HG03439 (cell line): ENCODE data around the gene RBM48.
A peak's percentile ranks its signal among the peaks of the same experiment; 100 is the strongest.
"Not testable (repeated sequence)": the region's sequence is repeated elsewhere in the genome, so short reads cannot be mapped to it uniquely, and the experiment has no call there.

ENCODE experiments used
- ATAC-seq: cut with Tn5 transposase; IDR thresholded peaks from one replicate; pipeline ENCODE4 v1.9.1; 2021; ENCODE audit warnings: mild to moderate bottlenecking, moderate library complexity; ENCODE audit not compliant: unreplicated experiment

Gene RBM48

DNA sequence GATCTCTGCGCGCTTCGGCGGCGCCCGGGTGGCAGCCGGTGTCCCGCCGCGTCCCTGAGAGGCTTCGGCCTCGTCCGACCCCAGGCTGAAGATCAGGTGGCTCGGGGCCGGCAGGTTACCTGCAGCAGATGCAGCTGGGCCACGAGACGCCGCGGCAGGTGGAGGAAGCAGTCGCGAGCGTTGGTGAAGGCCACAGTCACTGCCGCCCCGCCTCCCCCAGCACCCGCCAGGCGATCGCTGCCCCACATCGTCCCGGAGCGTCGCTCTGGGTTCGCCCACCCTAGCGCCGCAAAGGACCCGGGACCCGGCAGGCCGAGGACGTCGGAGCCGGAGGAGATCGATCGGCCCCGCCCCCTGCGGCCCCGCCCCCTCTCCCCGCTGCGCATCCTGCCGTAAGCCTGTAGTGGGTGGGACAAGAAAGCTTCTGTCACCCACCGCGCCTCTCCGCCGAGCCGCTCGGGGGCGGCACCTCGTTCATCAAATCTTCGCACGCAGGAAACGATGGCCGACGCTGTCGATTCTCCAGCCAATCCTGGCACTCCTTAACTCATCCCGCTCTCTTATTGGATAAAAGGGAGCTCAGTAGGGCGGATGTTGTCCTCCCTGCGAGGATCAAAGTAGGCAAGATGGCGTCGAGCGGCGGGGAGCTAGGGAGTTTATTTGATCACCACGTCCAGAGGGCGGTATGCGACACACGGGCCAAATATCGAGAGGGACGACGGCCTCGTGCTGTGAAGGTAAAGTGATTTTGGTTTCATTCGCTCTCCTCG is at the start of gene RBM48, which contains the start of gene PEX1:
Gene RBM48 (plus strand): TSS at position 608 of the 770 bp plus-strand sequence. CDS start 19 bp downstream, at position 627.
Gene PEX1 (minus strand): TSS at position 333 of the 770 bp plus-strand sequence. CDS start 85 bp downstream, at position 248.
- ATAC-seq = peak; percentile 95

DNA sequence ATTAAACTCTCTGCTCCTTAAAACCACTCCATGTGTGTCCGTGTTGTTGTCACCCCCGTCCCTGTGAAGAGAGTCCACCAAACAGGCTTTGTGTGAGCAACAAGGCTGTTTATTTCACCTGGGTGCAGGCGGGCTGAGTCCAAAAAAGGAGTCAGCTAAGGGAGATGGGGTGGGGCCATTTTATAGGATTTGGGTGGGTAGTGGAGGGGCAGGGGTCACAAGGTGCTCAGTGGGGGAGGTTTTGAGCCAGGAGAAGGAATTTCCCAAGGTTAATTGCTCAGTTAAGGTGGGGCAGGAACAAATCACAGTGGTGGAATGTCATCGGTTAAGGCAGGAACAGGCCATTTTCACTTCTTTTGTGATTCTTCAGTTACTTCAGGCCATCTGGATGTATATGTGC is 49.4 kb upstream of the RBM48 start:
- ATAC-seq = not testable (repeated sequence)

DNA sequence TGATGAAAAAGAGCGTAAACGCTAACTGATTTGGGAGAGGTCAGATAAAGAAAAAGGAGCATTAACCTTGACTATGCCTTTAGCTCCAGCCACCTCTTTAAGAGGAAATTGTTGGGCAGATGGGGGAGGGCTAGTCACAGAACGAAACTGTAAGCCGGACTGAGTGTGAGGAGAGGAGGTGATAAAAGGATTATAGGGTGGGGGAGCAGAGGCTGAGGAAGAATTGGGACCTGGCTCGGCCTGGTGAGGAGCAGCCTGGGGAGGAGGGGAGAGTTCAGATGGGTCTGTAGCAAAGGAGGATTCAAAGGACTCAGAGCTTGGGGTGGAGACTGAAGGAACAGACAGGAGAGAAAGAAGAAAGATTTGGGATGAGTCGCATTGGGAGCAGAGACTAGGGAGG is 45.0 kb upstream of the RBM48 start:
- not testable (repeated sequence) for ATAC-seq

DNA sequence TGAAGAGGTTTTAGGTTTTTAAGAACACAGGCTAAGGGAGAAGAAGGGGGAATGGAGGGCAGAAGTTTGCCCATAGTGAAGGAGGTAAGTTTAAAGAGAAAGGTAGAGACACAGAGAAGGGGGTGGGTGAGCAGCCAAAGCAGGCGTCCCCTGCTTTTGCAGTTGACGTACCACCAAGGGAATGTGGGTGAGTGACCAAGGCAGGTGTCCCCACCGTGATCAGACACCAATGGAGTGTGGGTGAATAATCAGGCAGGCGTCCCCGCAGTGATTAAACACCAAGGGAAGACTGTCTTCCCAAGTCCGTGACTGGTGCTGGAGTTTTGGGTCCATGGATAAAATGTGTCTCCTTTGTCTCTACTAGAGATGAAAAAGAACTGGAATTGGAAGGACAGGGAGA is 44.4 kb upstream of the RBM48 start:
- not testable (repeated sequence) for ATAC-seq

DNA sequence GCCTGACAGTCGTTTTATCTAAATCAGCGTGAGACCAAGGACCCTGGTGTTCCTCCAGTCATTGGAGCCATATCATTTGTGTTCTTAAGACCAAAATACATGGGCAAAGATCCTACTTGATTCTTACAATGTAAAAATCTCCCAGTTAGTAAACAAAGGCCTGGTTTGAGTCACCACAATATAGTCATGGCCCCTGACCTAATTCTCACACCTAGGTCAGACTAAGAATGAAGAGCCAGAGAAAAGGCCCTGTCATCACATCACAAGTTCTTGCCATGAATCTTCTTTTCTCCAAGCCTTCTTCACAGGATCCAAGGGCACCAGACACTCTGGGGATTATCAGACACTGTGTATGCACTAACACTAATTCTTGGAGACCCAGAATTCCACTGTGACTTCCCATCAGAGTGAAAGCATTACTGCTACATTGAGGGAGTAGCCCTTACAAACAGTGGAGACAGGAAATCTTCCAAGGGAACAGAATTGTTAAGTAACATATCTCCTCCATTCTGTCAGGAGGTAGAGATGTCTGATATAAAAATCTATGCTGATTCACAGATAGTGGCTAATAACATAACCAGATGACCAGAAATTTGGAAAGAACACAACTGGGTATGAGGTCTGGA is 43.2 kb upstream of the RBM48 start:
- ATAC-seq = no peak

DNA sequence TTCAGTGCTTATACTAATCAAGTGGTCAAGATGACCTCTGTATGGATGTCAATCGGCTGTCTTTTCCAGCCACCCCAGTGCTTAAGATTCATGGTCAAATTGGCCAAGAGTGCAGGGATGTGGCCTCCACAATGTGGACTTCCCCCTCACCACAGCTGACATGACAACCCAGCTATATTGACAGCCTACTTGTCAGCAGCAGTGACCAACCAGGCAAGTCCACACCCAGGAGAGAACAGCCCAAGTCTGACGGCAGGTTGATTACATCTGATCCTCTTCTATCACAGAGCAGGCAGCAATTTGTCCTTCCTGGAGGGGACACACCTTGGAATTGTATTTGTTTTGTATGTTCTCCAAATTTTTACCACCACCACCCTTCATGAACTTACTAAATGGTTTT is 42.6 kb upstream of the RBM48 start:
- ATAC-seq = no peak

DNA sequence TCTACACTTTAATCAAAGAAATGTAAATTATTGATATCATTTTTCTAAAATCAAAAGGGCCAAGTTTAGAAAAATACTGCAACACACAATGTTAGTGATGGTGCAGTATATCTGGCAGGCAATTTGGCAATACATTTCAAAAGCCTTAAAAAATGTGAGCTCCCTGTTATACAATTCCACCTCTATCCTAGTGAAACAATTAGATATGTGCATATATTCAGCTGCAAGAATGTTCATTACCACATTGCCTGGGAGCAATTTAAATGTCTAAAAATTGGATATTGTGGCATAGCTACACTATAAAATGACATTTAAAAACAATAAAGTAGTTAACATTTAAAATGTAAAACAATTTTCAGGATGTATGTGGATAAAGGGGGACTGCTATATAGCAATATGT is 40.8 kb upstream of the RBM48 start:
- no peak for ATAC-seq

DNA sequence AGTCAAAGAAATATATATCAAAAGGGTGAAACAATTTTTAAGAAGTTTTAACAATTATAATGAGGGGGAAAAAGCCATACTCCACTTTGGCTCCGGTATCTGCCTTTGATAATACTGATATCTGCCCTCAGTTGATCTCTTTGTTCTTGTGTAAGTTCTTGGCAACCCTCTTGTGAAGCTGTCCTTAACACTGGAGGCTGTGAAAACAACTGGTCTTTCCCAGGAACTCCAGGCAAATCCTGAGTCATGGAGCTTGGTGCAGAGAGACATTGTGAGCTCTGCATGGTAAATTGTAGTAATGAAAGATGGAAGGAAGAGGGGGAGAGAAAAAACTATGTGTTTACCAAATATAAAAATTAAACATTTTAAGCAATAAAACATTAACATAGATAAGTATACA is 39.0 kb upstream of the RBM48 start:
- ATAC-seq = no peak

DNA sequence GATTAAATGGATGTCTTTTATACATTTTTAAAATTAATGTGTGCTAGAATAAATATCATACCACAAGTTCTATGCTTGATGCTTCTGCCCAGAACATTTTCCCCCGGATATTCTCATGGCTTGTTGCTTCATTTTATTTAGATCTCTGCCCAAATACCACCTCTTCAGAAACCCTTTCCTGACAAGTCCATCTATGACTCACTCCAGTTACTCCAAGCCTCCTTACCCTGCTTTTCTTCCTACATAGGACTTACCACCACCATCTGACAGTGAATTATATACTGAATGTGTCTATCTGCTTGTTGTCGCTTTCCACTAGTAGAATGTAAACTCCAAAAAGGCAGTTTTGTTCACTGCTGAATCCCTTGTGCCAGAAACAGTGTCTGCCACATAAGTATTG is 31.7 kb upstream of the RBM48 start:
- ATAC-seq = no peak

DNA sequence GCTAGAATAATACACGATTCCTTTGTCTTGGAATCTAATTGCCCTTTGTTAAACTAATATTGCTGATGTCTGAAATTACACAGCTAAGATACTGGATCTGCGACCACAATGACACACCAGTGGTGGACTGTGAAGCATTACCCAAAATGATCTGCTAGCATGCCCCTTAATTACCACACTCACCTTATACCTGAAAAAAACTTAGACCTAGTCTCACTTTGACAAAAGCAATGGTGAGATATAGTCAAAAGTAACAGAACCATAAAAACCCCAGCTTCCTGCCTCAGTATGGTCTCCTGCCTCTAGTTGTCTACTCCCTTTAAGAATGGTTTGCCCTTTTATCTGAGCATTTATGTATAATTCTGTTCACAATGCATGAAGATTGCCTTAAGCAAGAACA is 30.0 kb upstream of the RBM48 start:
- ATAC-seq = no peak

DNA sequence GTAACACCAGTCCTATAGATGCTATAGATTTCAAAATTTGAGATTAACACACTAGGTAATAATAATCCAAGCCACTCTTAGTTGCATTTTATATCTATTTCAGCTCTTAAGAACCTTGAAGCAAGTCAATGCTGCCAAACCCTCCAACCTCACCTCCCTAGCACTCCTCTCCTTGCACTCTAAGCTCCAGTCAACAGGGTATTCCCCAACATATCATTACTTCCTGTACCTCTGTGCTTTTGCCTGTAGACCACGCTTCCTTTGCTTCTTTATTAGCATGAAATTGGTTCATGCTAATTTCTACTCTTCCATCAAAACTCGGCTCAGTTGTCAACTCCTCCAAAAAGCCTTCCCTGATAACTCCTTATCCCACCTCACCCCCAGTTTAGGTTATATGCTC is 24.8 kb upstream of the RBM48 start:
- no peak for ATAC-seq

DNA sequence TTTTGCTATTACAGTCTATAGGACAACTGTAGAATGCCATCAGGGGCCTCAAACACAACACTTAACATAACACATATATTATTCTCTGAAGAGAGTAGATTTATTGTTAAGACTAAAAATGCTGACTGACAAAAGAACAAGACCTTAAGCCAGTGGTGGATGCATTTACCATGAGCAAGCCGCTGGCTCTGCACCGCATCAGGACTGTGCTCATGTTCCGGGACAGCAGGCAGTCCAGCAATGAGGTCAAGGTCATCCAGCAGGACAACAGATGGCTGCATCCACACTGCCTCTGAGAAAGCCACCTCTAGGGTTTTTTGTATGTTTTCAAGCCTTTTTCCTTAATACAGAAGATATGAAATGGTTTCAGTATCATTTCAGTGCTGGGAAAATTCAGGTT is 24.0 kb upstream of the RBM48 start:
- ATAC-seq = no peak

DNA sequence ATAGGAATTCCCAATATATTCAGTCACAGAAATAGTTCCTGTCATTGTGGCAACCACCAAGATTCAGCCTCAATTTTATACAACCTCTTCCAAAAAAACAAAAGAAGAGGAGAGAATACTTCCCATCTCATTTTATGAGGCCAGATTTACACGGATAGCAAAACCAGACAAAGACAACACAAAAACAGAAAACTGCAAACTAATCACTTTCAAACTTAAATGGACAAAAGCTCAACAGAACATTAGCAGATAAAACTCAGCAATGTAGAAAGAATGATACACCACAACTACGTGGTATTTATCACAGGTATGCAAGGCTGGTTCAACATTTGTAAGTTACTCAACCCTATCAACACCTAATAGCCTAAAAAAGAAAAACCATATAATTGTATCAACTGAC is 22.2 kb upstream of the RBM48 start:
- ATAC-seq = no peak

DNA sequence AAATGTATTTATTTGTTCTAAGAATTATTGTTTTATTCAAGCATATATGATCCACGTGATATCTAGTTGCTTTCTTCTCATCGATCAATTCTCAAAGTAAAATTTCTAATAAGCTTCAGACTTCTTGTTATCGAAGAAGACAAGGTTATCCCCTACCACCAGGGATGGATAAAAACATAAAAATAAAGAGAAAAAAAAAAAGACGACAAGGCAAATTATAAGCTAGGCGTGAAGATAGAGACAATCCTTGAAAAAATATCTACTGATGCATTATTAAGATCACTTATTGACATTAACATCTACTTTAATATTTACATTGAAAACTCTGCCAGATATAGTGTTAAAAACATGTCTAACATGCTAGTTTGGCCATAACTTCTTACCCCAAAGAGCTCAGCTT is 19.6 kb upstream of the RBM48 start:
- ATAC-seq = no peak

DNA sequence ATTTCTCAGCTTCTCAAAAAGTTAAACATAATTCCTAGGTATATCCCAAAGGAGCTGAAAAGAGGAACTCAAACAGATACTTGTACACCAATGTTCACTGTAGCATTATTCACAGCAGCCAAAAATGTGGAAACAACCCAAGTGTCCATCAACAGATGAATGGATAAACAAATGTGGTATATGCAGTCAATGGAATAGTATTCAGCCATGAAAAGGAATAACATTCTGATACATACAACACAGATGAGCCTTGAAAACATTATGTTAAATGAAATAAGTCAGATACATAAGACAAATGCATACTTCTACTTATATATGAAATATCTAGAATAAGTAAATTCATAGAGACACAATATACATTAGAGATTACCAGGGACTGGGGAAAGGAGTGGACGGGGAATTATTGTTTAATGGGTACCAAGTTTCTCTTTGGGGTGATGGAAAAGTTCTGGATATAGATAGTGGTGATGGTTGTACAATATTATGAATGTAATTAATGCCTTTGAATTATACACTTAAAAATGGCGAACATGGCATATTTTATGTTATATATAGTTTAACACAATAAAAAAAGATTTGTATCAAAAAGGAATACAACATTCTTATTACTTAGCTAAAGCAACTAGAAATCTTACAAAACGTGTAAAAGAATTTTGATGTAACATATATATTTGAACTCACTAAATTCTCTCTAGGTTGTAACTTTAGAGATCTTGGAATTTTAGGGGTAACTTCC is 15.3 kb upstream of the RBM48 start:
- ATAC-seq = no peak

DNA sequence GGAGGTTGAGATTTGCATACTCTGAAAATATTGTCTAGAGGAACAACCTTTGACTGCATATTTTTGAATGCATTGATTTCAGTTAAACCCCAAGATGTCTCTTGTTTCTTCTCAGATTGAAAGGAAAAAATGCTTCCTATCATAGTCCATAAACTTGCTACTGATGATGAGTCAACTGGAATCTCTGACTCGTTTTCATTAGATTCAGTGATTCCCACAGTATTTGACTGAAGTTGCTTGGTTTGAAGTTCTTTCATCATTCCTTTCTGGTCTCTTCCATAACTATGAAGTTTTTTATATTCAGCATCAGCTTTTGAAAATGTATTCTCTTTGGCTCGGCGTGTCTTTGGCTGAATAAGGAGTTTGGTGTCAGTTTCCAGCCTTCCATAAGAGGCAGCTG is 11.0 kb upstream of the RBM48 start:
- no peak for ATAC-seq

DNA sequence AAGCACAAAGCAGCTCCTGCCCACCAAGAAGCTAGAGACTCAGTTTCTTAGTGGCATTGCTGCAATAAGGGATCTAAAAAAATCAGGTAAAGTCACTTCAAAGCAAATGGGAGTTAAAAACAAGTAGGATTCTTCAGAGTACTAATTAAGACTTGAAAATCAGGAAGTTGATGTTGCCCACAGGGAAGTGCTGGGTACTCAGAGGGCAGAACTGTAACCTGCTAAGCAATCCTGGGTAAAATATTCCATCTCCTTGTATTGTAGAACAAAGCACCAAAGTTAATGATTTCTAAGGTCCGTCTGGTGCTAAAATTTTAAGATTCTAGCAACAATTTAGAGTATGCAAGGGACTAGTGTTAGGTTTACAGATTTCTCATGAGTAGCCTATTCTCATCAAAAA is 8.6 kb upstream of the RBM48 start:
- no peak for ATAC-seq

DNA sequence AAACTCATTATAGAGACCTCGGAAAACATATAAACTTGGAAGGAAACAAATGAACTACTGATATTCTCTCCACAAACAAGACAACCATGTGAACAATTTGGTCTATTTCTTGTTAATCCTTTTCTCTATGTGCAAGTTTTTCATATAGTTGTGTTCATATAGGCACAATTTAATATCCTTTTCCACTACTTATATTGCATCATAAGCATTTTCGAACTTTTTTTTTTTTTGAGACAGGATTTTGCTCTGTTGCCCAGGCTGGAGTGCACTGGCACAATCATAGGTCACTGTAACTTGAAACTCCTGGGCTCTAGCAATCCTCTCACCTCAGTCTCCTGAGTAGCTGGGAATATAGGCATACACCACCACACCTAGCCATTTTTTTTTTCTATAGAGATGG is 5.5 kb upstream of the RBM48 start:
- ATAC-seq = no peak

DNA sequence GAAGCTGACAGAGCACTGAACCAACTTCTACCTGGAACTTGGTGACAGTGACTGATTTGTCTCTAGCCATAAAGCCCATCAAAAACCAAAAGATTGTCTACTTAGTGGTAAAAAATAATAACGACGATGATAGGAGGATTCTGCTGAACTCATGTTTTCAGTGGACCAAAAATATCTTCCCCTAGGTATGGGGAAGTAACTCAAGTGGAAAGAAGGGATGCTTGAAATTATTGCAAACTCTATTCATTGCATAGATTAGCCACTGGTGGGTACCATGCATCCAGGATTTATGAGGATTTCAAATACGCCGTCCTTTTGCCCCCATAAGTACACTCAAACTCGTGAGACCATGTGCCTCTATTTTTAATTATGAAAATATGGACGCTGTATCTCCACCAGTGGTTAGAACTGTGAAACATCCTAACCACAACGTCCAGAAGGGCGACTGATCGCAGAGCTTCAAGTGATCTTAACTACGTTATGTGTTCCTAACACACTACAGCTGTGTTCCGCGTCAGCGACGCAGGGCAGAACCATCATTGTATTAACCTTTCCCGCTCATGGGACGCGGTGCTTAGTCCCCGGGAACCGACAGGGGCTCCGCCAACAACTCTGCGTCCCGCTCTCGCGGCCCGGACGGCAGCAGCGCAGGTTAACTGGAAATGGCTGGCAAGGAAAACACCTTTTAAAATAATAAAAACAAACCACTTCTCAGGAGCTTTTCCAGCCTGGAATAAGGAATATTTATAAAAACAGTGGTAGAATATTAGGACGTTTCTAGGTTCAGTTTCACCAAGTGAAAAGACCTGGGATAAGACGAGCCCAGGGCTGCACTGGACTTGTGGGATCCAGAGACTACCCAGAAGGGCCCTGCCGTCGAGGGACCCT is 1.1 kb upstream of the RBM48 start:
- ATAC-seq = peak; percentile 22

DNA sequence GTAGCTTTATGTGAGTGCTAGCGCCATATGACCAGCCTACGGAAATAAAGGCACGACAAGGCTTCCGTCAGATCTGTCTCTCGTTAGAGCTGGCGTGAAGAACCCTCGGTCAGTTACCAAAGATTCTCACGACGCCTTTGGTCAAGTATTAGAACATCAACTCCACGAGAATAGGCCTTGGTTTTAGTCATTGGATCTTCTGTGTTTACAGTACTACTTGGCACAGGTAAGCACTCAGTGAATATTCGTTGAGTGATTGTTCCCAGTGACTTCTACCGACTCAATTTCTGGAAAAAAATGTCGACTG is 316 bp downstream of the RBM48 start:
- ATAC-seq = no peak

DNA sequence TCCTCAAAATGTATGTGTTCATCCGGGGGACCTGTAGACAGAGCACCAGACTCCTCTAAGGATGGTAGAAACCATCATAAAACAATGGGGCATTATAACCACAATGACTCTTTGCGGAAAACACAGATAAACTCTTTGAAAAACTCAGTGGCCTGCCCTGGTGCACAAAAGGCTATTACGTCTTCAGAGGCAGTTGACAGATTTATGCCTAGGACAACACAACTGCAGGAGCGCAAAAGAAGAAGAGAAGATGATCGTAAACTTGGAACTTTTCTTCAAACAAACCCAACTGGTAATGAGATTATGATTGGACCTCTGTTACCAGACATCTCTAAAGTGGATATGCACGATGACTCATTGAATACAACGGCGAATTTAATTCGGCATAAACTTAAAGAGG is 6.0 kb downstream of the RBM48 start:
- ATAC-seq = no peak
